IPS-15b (cell line): Measurements from ENCODE around the gene LIN52.

Source experiments
- H3K27me3 ChIP-seq: one replicate; pipeline ENCODE4 v1.6.1; 2013; ENCODE audit warnings: low read length; ENCODE audit not compliant: control insufficient read depth, insufficient read depth
- H3K36me3 ChIP-seq: one replicate; pipeline ENCODE4 v1.6.1; 2013; ENCODE audit warnings: low read length; ENCODE audit not compliant: control insufficient read depth, insufficient read depth
- H3K4me1 ChIP-seq: one replicate; pipeline ENCODE4 v1.6.1; 2013; ENCODE audit warnings: mild to moderate bottlenecking, low read length; ENCODE audit not compliant: control insufficient read depth, insufficient read depth
- H3K4me3 ChIP-seq: one replicate; pipeline ENCODE4 v1.5.1; 2013; ENCODE audit warnings: low read depth, low read length
- H3K9ac ChIP-seq: one replicate; pipeline ENCODE4 v1.6.1; 2013; ENCODE audit warnings: low read depth, mild to moderate bottlenecking, low read length
- H3K9me3 ChIP-seq: one replicate; pipeline ENCODE4 v1.6.1; 2013; ENCODE audit warnings: mild to moderate bottlenecking, low read length; ENCODE audit not compliant: control insufficient read depth, insufficient read depth

The LIN52 gene

DNA sequence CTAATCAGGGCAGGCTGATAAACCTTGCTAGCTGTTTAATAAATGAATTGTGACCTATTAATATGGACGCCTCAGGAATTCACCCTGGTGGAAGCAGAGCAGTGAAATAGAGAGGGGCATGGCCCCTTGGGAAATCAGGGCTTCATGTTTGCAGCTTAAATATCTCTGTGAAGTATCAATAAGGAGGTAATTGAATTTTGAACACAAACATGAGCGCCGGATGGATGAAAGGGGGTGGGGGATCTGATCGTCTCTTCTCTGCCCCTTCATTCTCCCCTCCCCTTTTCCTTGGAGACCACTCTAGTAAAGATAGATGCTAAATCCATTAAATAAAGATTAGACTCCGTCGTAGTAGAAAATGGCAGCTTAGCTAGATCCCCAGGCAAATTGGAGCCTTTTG lies 70.5 kb downstream of the LIN52 start:
- no peaks in the 10 kb centered on the region for H3K36me3 ChIP-seq
- H3K27me3 ChIP-seq: no peaks in the 10 kb centered on the region
- H3K4me1 ChIP-seq: peaks cover 5% of the 10 kb centered on the region
- H3K4me3 ChIP-seq: no peak overlapping the region
- H3K9me3 ChIP-seq: no peaks in the 10 kb centered on the region
- no peak overlapping the region for H3K9ac ChIP-seq

DNA sequence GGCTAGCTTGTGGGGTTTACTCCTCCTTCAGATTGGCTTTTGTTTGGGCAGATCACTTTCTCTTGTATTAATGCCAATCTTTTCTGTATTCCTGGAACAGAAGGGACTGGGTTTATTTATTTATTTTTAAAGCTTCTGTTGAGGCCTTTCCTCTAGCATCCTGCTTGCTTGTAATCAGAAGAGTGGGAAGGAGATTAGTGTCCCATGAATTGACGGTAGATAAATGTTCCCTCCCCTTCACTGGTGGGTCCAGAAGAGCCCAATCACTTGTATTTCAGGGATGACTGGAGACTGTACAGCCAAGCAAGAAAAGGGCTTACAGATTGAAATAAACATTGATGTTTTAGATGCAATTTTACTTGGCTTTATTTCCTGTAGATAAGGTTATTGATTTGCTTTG lies 71.0 kb downstream of the LIN52 start:
- no peaks in the 10 kb centered on the region for H3K27me3 ChIP-seq
- no peak overlapping the region for H3K9ac ChIP-seq
- H3K4me3 ChIP-seq: no peak overlapping the region

DNA sequence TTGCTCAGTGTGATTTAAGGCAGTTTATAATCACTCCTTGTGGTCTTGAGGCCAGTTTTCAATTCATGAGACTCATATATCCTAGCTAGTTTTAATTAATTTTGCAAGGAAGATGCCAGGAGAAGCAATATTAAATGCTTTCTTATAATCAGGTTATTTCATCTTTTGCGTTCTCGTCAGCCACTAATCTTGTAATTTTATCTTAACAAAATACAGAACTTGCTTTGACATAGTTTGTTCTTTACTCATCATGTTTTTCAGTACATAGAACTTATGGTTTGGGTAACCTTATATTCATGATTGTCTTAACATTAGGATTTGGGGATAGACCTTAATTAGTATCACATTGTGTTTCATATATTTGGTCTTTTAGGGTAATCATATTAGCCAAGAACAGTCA lies 76.0 kb downstream of the LIN52 start:
- Histone ChIP-seq H3K36me3 (no peaks in the 10 kb centered on the region), H3K4me3 (no peak overlapping the region), H3K9ac (no peak overlapping the region), H3K4me1 (peaks cover 2% of the 10 kb centered on the region), H3K9me3 (no peaks in the 10 kb centered on the region), H3K27me3 (no peaks in the 10 kb centered on the region)

More for the DNA sequence above, 71.0 kb downstream of the LIN52 start:
- Histone ChIP-seq H3K9me3 (no peaks in the 10 kb centered on the region), H3K36me3 (no peaks in the 10 kb centered on the region), H3K4me1 (peaks cover 5% of the 10 kb centered on the region)

DNA sequence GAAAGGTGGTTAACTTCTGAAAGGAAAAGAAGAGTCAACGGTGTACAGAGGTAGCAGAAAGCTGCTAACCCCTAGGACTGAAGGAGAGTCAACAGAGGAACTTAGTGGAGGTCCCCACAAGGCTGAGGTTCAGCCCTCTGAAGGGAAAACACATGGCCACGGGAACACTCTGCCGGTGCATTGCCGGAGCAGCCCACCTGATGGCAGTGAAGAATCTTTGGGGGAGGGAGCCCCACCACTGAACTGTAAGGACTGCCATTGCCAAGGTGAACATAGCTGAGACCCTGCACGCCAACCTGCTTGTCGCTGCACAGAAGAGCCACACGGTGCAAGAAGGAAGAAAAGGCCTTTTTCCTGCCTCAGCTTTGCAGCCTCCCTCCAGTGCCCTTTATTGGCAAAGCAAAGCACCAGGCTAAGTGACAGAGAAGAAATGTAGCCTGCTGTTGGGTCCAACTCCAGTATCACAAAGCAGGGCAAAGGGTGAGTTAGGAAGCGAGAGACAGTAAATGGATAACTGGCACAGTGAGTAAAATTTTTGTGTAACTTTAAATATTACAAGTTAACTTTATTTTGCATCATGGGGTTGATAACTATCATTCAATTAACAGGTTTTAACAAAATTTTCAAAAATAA lies 76.9 kb downstream of the LIN52 start:
- Histone ChIP-seq H3K9ac (no peak overlapping the region), H3K9me3 (no peaks in the 10 kb centered on the region), H3K4me3 (no peak overlapping the region), H3K4me1 (no peaks in the 10 kb centered on the region), H3K36me3 (no peaks in the 10 kb centered on the region), H3K27me3 (no peaks in the 10 kb centered on the region)

DNA sequence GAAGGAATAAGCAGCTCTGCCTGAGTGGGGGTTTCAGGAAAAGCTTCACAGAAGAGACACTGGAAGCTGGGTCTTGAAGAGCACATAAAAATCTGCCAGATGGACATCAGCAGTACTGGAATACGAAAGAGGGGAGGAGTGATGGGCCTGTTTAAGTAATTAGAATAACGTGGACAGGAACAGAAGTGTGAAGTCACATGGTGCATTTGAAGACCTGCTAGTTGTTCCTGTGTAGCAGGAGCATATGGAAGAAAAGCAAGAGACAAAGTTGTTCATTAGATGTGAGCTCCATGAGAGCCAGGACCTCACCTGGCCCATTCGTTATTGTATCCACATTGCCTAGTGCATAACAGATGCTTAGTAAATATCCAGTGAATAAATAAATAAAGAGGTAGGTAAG lies 85.2 kb downstream of the LIN52 start:
- H3K4me1 ChIP-seq: no peaks in the 10 kb centered on the region
- no peak overlapping the region for H3K9ac ChIP-seq
- H3K4me3 ChIP-seq: no peak overlapping the region
- H3K9me3 ChIP-seq: no peaks in the 10 kb centered on the region
- no peaks in the 10 kb centered on the region for H3K27me3 ChIP-seq
- H3K36me3 ChIP-seq: no peaks in the 10 kb centered on the region

DNA sequence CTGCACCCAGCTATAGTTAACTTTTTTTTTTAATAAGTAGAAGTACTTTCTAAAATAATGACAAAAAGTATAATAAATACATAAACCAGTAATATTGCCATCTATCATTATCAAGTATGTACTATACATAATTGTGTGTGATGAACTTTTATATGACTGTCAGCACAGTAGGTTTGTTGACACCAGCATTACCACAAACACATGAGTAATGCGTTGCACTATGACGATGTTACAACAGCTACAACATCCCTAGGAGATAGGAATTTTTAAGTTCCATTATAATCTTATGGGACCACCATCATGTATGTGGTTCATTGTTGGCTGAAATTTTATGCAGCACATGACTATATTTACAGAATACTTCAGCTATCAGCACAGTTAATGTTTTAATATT lies 91.6 kb downstream of the LIN52 start:
- H3K4me1 ChIP-seq: no peaks in the 10 kb centered on the region
- no peak overlapping the region for H3K4me3 ChIP-seq
- H3K9me3 ChIP-seq: no peaks in the 10 kb centered on the region
- no peak overlapping the region for H3K9ac ChIP-seq
- H3K27me3 ChIP-seq: no peaks in the 10 kb centered on the region
- H3K36me3 ChIP-seq: no peaks in the 10 kb centered on the region

DNA sequence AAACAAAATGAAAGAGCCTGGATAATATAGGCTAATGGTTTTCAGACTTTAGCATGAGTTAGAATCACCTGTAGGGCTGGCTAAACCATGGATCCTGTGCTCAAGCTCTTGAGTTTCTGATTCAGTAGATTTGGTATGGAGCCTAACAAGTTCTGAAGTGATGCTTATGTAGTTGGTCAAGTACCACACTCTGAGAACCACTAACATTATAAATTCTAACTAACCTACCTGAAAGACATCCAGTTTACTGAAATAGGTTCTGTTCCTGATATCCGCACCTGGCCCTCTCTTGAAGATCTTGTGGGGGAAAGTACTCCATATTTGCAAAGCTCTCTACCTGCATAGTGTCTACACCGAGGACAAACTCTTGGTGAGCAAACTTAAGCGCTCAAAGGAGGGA lies 95.1 kb downstream of the LIN52 start:
- Histone ChIP-seq H3K4me3 (no peak overlapping the region), H3K4me1 (no peaks in the 10 kb centered on the region), H3K9ac (no peak overlapping the region), H3K9me3 (no peaks in the 10 kb centered on the region), H3K27me3 (no peaks in the 10 kb centered on the region), H3K36me3 (no peaks in the 10 kb centered on the region)

DNA sequence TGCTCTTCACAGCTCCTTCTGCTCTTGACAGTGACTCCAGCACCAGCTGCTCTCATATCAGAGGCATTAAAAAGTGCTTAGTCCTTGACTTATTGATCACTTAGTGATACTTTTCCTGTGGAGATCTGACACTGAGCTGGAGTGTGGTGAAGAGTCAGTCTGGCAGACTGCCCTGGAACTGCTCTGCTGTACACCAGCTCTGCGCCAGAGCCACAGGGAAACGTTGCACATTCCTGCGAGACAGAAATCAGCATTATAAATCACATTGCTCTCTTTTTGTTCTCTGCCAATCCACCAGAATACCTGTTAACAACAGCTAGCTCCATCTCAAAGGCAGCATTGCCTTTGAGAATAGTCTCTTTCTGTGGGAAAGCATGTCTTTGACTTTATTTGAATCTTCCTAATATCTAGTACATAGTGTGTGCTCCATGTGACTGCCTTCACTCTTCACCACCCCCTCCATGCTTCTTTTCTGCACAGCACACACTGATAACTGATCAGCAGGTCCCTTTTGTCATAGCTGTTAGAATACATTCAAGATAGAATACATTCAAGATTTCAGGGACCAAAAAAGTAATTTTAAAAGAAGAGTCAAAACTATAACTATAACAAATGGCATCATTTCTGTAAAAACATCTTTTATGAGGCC lies 106.3 kb downstream of the LIN52 start:
- no peak overlapping the region for H3K4me3 ChIP-seq
- no peaks in the 10 kb centered on the region for H3K9me3 ChIP-seq
- no peaks in the 10 kb centered on the region for H3K36me3 ChIP-seq
- H3K4me1 ChIP-seq: no peaks in the 10 kb centered on the region
- no peak overlapping the region for H3K9ac ChIP-seq
- H3K27me3 ChIP-seq: no peaks in the 10 kb centered on the region

DNA sequence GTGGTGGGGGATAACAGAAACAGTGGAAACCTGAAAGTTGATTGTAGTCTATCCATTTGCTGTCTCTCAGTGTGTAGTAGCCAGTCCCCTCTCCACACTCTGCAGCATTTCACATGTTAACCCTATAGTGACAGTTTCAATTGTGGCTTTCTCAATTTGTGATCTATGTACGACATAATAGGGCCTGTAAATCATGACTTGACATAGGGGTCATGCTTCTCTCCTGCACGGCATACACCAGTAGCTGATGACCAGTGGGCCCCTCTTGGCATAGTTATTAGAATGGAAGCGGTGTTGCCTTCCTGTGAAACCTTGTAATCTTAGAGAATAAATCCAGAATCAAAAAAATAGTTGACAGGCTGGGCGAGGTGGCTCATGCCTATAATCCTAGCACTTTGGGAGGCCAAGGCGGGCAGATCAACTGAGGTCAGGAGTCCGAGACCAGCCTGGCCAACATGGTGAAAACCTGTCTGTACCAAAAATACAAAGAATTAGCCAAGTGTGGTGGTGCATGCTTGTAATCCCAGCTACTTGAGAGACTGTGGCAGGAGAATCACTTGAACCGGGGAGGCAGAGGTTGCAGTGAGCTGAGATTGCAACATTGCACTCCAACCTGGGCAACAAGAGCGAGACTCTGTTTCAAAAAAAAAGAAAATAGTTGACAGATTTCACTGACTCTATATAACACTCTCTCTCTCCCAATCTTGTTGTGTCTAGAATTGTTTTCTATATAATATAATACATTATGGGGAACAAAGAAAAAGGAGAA lies 109.9 kb downstream of the LIN52 start:
- H3K9me3 ChIP-seq: no peaks in the 10 kb centered on the region

DNA sequence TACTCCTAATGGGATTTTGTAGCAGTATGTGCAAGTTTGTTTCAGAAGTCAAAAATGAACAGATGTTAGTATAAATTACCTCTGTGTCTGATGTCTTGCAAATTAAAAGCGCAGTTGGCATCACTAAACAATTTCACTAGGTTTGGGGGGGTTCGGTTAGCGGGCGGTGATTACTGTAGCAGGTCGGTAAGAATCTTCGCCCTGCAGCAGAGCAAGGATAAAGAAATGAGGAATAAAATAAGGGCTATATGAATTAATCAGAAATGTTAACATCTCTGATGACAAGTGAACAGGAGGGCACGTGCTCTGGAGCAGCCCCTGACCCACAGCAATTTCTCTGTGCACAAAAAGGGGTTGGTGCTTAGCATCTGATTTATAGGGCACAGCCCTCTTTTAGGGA lies 110.9 kb downstream of the LIN52 start:
- Histone ChIP-seq H3K4me3 (no peak overlapping the region), H3K27me3 (no peaks in the 10 kb centered on the region), H3K4me1 (no peaks in the 10 kb centered on the region), H3K9me3 (no peaks in the 10 kb centered on the region), H3K9ac (no peak overlapping the region), H3K36me3 (no peaks in the 10 kb centered on the region)

More for the DNA sequence above, 109.9 kb downstream of the LIN52 start:
- Histone ChIP-seq H3K4me1 (no peaks in the 10 kb centered on the region), H3K9ac (no peak overlapping the region), H3K36me3 (no peaks in the 10 kb centered on the region), H3K27me3 (no peaks in the 10 kb centered on the region), H3K4me3 (no peak overlapping the region)

DNA sequence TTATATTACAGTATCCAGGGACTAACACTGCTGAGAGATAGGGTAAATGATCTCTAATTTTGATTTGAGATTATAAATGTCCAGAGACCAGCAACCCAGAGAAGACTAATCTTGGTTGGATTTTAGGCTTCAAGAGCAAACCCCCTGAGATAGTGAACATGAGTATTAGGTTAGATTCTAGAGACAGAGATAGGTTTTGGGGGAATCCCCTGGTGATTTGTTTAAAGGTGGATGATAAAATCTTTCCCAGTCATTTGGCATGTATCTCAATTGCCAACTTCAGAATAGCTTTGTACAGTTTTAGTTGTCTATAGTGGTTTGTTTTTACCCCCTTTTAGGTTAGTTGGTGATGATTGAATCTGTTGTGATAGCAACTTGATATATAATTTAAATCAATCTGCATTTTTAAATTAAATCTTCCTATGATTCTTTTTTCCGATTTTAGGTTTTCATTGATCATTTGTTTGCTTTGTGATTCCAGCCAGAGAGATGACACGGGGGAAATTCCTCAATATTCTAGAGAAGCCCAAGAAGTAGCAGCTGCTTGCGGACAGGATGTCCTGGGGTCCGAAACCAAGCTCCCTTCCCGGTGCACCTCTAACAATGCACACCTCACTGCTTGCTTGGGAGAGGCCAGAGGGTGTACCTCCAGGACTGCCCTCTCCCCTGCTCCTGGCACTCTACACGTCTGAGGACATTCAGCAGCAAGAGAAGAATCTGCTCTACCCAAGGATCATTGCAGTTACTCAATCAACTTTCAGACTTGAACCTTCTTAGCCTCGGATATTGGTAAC lies 113.9 kb downstream of the LIN52 start:
- H3K4me3 ChIP-seq: no peak overlapping the region
- no peak overlapping the region for H3K9ac ChIP-seq
- H3K4me1 ChIP-seq: no peaks in the 10 kb centered on the region
- no peaks in the 10 kb centered on the region for H3K9me3 ChIP-seq
- H3K27me3 ChIP-seq: no peaks in the 10 kb centered on the region
- H3K36me3 ChIP-seq: no peaks in the 10 kb centered on the region
